ENCODE measurements around the gene HCAR2.
"Not testable (repeated sequence)": the region's sequence is repeated elsewhere in the genome, so short reads cannot be mapped to it uniquely, and the experiment has no call there.

Gene HCAR2

GRCh38 chr12:122661246-122661645 lies 41.9 kb downstream of the HCAR2 start:
- DNase-seq: no peak

GRCh38 chr12:122659579-122659978 lies 43.6 kb downstream of the HCAR2 start:
- DNase-seq: no peak

- DNase-seq: no peak
Observed at GRCh38 chr12:122656298-122656697, 46.9 kb downstream of the HCAR2 start.

- not testable (repeated sequence) for DNase-seq
Observed at GRCh38 chr12:122653291-122653690, 49.9 kb downstream of the HCAR2 start.

GRCh38 chr12:122651520-122652224 lies 51.5 kb downstream of the HCAR2 start:
- no peak for DNase-seq

All from activated CD4-positive, alpha-beta T cell treated with anti-CD3 and anti-CD28 coated beads, Interleukin-2, amount 50 U/mL, for 4 hours (primary cell).